NCI-H510A (cell line): ENCODE results near the gene TMEM54.

Experiments
- DNase-seq: peaks from one replicate; lab custom pipeline; 2025; lab: John Stamatoyannopoulos, UW

The TMEM54 gene

GRCh38 chr1:32900956-32901822 is at the start of gene TMEM54:
Gene TMEM54, minus strand, starts transcription at chr1:32901389. Its CDS starts 151 bp downstream, at chr1:32901238.
- peak; percentile 48 for DNase-seq

GRCh38 chr1:32949519-32949918 is 48.3 kb upstream of the TMEM54 start:
- DNase-seq: no peak

- no peak for DNase-seq
Observed at GRCh38 chr1:32948905-32949304, 47.7 kb upstream of the TMEM54 start.

- no peak for DNase-seq
Observed at GRCh38 chr1:32948390-32948722, 47.2 kb upstream of the TMEM54 start.

- DNase-seq: no peak
Observed at GRCh38 chr1:32947669-32948389, 46.6 kb upstream of the TMEM54 start.

GRCh38 chr1:32946413-32946812 is 45.2 kb upstream of the TMEM54 start:
- no peak for DNase-seq

- DNase-seq: no peak
Observed at GRCh38 chr1:32944180-32944579, 43.0 kb upstream of the TMEM54 start.

GRCh38 chr1:32939655-32940371 is 38.6 kb upstream of the TMEM54 start:
- DNase-seq: no peak

GRCh38 chr1:32937061-32937460 is 35.9 kb upstream of the TMEM54 start:
- DNase-seq: no peak

- no peak for DNase-seq
Observed at GRCh38 chr1:32934535-32934934, 33.3 kb upstream of the TMEM54 start.

- no peak for DNase-seq
Observed at GRCh38 chr1:32933742-32934322, 32.6 kb upstream of the TMEM54 start.

- DNase-seq: no peak
Observed at GRCh38 chr1:32931760-32932159, 30.6 kb upstream of the TMEM54 start.

GRCh38 chr1:32929366-32929765 is 28.2 kb upstream of the TMEM54 start:
- no peak for DNase-seq

- DNase-seq: no peak
Observed at GRCh38 chr1:32928715-32929114, 27.5 kb upstream of the TMEM54 start.

GRCh38 chr1:32928285-32928684 is 27.1 kb upstream of the TMEM54 start:
- no peak for DNase-seq

GRCh38 chr1:32927441-32927840 is 26.3 kb upstream of the TMEM54 start:
- DNase-seq: no peak

- DNase-seq: no peak
Observed at GRCh38 chr1:32926562-32926961, 25.4 kb upstream of the TMEM54 start.

GRCh38 chr1:32925403-32926162 is 24.4 kb upstream of the TMEM54 start:
- DNase-seq: peak; percentile 40

- DNase-seq: no peak
Observed at GRCh38 chr1:32924881-32925344, 23.7 kb upstream of the TMEM54 start.

- no peak for DNase-seq
Observed at GRCh38 chr1:32920833-32921232, 19.6 kb upstream of the TMEM54 start.
